Keratinocyte (primary cell): ENCODE data around the gene GTF2A1. TPM values are rescaled to one million over a fixed set of nuclear protein-coding genes. Genes with fewer than 3 reads are reported as not detected.
"Not testable (repeated sequence)": the region's sequence is repeated elsewhere in the genome, so short reads cannot be mapped to it uniquely, and the experiment has no call there.

Experiments
- DNase-seq: peaks from one replicate; pipeline ENCODE4 v3.0.0-alpha.2; 2011; ENCODE audit warnings: low read depth, missing footprints, low spot score
- FAIRE-seq: peaks from 2 replicates; lab custom pipeline; 2011; peaks lifted over from hg19 to GRCh38; lab: Jason Lieb, UNC
- H2AFZ ChIP-seq: 2 replicates; pipeline ENCODE4 v1.6.0; 2012; ENCODE audit warnings: low read length, control low read depth, inconsistent platforms; ENCODE audit not compliant: control insufficient read depth
- H3K27ac ChIP-seq: 2 replicates; pipeline ENCODE4 v1.5.1; 2011; ENCODE audit warnings: low read length; ENCODE audit not compliant: control insufficient read depth, insufficient read depth
- H3K27me3 ChIP-seq: 3 replicates; pipeline ENCODE4 v1.6.0; 2011; ENCODE audit warnings: low read length; ENCODE audit not compliant: control insufficient read depth, insufficient read depth; ENCODE audit errors: extremely low read depth
- H3K36me3 ChIP-seq, 2 experiments: 2 replicates in 1 of 2; 3 replicates in 1 of 2; pipeline ENCODE4 v1.5.1; 2011; ENCODE audit warnings: low read length in 2 of 2, mild to moderate bottlenecking in 1 of 2; ENCODE audit not compliant: control insufficient read depth in 2 of 2, insufficient read depth in 2 of 2; ENCODE audit errors: extremely low read depth in 1 of 2
- H3K4me1 ChIP-seq: 3 replicates; pipeline ENCODE4 v1.5.1; 2011; ENCODE audit warnings: low read length; ENCODE audit not compliant: control insufficient read depth, insufficient read depth; ENCODE audit errors: extremely low read depth
- H3K4me2 ChIP-seq: 3 replicates; pipeline ENCODE4 v1.6.0; 2011; ENCODE audit warnings: low read depth, low read length; ENCODE audit not compliant: control insufficient read depth, insufficient read depth; ENCODE audit errors: extremely low read depth
- H3K4me3 ChIP-seq, 3 experiments: fragments of 200-600 bp in 1 of 3; sonication (generic) in 1 of 3; 2 replicates in 2 of 3; 3 replicates in 1 of 3; pipeline ENCODE4 v1.5.1; 2011 to 2016; ENCODE audit warnings: low read length in 3 of 3, mild to moderate bottlenecking in 3 of 3, control low read depth in 2 of 3, inconsistent platforms in 1 of 3, low read depth in 1 of 3, mixed read lengths in 1 of 3, mixed run types in 1 of 3, moderate library complexity in 1 of 3; ENCODE audit not compliant: control insufficient read depth in 2 of 3, insufficient read depth in 2 of 3; ENCODE audit errors: extremely low read depth in 1 of 3
- H3K79me2 ChIP-seq: 2 replicates; pipeline ENCODE4 v1.6.0; 2012; ENCODE audit warnings: low read length; ENCODE audit not compliant: control insufficient read depth, insufficient read depth
- H3K9ac ChIP-seq: 3 replicates; pipeline ENCODE4 v1.6.0; 2011; ENCODE audit warnings: low read length; ENCODE audit not compliant: control insufficient read depth, insufficient read depth; ENCODE audit errors: extremely low read depth
- H3K9me1 ChIP-seq: 3 replicates; pipeline ENCODE4 v1.6.0; 2011; ENCODE audit warnings: low read length; ENCODE audit not compliant: control insufficient read depth, insufficient read depth; ENCODE audit errors: extremely low read depth
- H3K9me3 ChIP-seq: 2 replicates; pipeline ENCODE4 v1.5.1; 2012; ENCODE audit warnings: low read depth, low read length; ENCODE audit not compliant: control insufficient read depth
- H4K20me1 ChIP-seq: 3 replicates; pipeline ENCODE4 v1.6.0; 2011; ENCODE audit warnings: low read length; ENCODE audit not compliant: control insufficient read depth, insufficient read depth; ENCODE audit errors: extremely low read depth
- EZH2 ChIP-seq: IDR thresholded peaks from one replicate; pipeline ENCODE4 v1.6.1; 2012; ENCODE audit warnings: inconsistent platforms, mild to moderate bottlenecking, low read length, moderate library complexity
- dilution Hi-C: fragments of 300-500 bp; cut with MboI; formaldehyde crosslinking; loops from one replicate; pipeline ENCODE4 v1.7.0; 2020; ENCODE audit warnings: low sequenced_read_pairs; ENCODE audit not compliant: extremely low pct_ligation_motif_present
- polyA plus RNA-seq, 5 experiments: library from polyadenylated mRNA; depleted of rRNA in 3 of 5; stranded (reverse) in 3 of 5; stranded (forward) in 1 of 5; unstranded in 1 of 5; fragments of >200 nt; gene quantifications; 1 replicate in 1 of 5; 2 replicates in 3 of 5; 3 replicates in 1 of 5; pipeline versions ENCODE4 v1.2.1 to v1.2.3, GENCODE V29; 2011 to 2012; ENCODE audit warnings: missing spikeins in 2 of 5, low read depth in 1 of 5, low replicate concordance in 1 of 5
- TF ChIP-seq, protein P1 (sequence below), 3 experiments: IDR thresholded peaks in 1 of 3; conservative IDR thresholded peaks in 1 of 3; optimal IDR thresholded peaks in 1 of 3; 2 replicates in 2 of 3; 3 replicates in 1 of 3; pipeline versions ENCODE3 to v1.5.1; 2011; ENCODE audit warnings: low read length in 3 of 3, mild to moderate bottlenecking in 3 of 3, moderate library complexity in 2 of 3, control low read depth in 1 of 3, inconsistent platforms in 1 of 3; ENCODE audit not compliant: insufficient read depth in 2 of 3; ENCODE audit errors: extremely low read depth in 1 of 3

Gene GTF2A1
- polyA plus RNA-seq, 1 donor (not counting 4 experiments of a cell fraction or from before 2014, with no cell fraction given): 17.5 TPM

DNA sequence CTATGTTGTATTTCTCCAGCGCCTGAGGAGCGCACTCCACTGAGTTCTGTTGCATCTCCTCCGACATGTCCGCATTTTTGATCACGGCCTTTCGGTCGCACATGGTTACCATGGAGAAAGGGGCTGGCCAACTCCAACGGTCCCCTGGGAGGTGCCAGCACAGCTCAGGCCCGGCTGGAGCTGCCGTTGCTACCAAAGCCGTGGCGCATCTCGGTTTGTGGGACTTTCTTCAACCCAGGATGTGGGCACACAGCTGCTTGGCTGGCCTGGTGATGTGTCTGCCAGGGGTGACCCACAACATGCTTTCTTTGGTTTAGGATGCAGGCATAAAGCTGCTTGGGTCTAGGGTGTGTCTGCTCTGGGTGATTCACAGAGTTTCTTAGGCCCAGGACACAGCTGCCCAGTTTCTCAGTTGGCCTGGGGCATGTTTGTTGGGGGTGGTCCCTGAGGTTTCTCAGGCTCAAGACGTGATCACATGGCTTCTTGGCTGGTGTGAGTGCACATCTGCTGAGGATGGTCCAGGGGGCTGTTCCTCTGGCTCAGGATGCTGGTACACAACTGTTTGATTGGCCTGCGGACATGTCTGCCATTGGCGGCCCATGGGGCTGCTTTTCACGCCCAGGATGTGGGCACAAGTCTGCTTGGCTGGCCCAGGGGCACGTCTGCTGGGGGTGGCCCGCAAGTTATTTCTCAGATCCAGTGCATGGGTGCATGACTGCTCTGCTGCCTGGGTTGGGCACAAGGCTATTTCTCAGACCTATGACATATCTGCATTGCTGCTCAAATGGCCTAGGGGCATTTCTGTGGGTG lies 25.9 kb upstream of the GTF2A1 start:
- Histone ChIP-seq H3K9me1 (no peaks in the 10 kb centered on the region), H2AFZ (no peak overlapping the region), H3K27ac (no peak overlapping the region), H3K36me3 (no peaks in the 10 kb centered on the region), H3K9me3 (no peaks in the 10 kb centered on the region), H3K9ac (no peak overlapping the region), H3K27me3 (no peaks in the 10 kb centered on the region), H3K4me3 (no peak overlapping the region), H3K4me1 (no peaks in the 10 kb centered on the region), H3K79me2 (no peaks in the 10 kb centered on the region), H3K4me2 (no peak overlapping the region), H4K20me1 (no peaks in the 10 kb centered on the region)
- TF ChIP-seq EZH2: no peak
- TF ChIP-seq, protein P1, sequence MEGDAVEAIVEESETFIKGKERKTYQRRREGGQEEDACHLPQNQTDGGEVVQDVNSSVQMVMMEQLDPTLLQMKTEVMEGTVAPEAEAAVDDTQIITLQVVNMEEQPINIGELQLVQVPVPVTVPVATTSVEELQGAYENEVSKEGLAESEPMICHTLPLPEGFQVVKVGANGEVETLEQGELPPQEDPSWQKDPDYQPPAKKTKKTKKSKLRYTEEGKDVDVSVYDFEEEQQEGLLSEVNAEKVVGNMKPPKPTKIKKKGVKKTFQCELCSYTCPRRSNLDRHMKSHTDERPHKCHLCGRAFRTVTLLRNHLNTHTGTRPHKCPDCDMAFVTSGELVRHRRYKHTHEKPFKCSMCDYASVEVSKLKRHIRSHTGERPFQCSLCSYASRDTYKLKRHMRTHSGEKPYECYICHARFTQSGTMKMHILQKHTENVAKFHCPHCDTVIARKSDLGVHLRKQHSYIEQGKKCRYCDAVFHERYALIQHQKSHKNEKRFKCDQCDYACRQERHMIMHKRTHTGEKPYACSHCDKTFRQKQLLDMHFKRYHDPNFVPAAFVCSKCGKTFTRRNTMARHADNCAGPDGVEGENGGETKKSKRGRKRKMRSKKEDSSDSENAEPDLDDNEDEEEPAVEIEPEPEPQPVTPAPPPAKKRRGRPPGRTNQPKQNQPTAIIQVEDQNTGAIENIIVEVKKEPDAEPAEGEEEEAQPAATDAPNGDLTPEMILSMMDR (optimal IDR thresholded peaks at IDR 0.05 in 1 of 3, IDR thresholded peaks at IDR 0.05 in 1 of 3, conservative IDR thresholded peaks at IDR 0.05 in 1 of 3; ENCODE audit: extremely low read depth in 1 of 3, insufficient read depth in 2 of 3, low read length in 3 of 3): no peak
- FAIRE-seq (no peak), DNase-seq (no peak)
- dilution Hi-C loops: no loop called here

GRCh38 chr14:81245771-81246170 lies 25.0 kb upstream of the GTF2A1 start:
- no peaks in the 10 kb centered on the region for H3K4me1 ChIP-seq
- H3K79me2 ChIP-seq: no peaks in the 10 kb centered on the region
- H3K9me3 ChIP-seq: no peaks in the 10 kb centered on the region
- no peaks in the 10 kb centered on the region for H3K27me3 ChIP-seq
- no peak overlapping the region for H3K27ac ChIP-seq
- H3K4me2 ChIP-seq: no peak overlapping the region
- dilution Hi-C loops: no loop called here
- H3K36me3 ChIP-seq: no peaks in the 10 kb centered on the region
- FAIRE-seq (no peak), DNase-seq (no peak)
- no peaks in the 10 kb centered on the region for H3K9me1 ChIP-seq
- no peak overlapping the region for H2AFZ ChIP-seq
- H4K20me1 ChIP-seq: no peaks in the 10 kb centered on the region
- no peak overlapping the region for H3K4me3 ChIP-seq
- no peak overlapping the region for H3K9ac ChIP-seq
- no peak for TF ChIP-seq EZH2
- TF ChIP-seq, protein P1 (optimal IDR thresholded peaks at IDR 0.05 in 1 of 3, IDR thresholded peaks at IDR 0.05 in 1 of 3, conservative IDR thresholded peaks at IDR 0.05 in 1 of 3; ENCODE audit: extremely low read depth in 1 of 3, insufficient read depth in 2 of 3, low read length in 3 of 3): no peak

DNA sequence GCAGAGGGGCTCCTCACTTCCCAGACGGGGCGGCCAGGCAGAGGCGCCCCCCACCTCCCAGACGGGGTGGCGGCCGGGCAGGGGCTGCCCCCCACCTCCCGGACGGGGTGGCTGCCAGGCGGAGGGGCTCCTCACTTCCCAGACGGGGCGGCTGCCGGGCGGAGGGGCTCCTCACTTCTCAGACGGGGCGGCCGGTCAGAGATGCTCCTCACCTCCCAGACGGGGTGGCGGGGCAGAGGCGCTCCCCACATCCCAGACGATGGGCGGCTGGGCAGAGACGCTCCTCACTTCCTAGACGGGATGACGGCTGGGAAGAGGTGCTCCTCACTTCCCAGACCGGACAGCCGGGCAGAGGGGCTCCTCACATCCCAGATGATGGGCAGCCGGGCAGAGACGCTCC lies 23.7 kb upstream of the GTF2A1 start:
- H3K4me3 ChIP-seq, DNase-seq, H3K79me2 ChIP-seq, H3K9me1 ChIP-seq, H3K36me3 ChIP-seq, H3K4me1 ChIP-seq, H2AFZ ChIP-seq, H4K20me1 ChIP-seq, H3K9me3 ChIP-seq, H3K27me3 ChIP-seq, FAIRE-seq, dilution Hi-C loops, H3K27ac ChIP-seq, H3K9ac ChIP-seq, H3K4me2 ChIP-seq: not testable (repeated sequence)
